CD4-positive, alpha-beta T cell (primary cell): Measurements from ENCODE around the gene ABLIM1. TPM values are rescaled to one million over a fixed set of nuclear protein-coding genes. Genes with fewer than 3 reads are reported as not detected.

Experiments
- ATAC-seq: fragments of 200-7000 bp; cut with Tn5 transposase; one replicate; pipeline ENCODE4 v1.10.0; 2022; ENCODE audit warnings: mild to moderate bottlenecking; ENCODE audit not compliant: poor library complexity
- CTCF ChIA-PET: fragments of 350-600 bp; sonication (Branson Sonifier 250); formaldehyde crosslinking; loops from one replicate; lab custom pipeline; 2021; ENCODE audit warnings: antibody characterized with exemption, inconsistent platforms; lab: Charles Lee
- POLR2A ChIA-PET: fragments of 350-600 bp; sonication (Branson Sonifier 250); formaldehyde crosslinking; loops from one replicate; lab custom pipeline; 2021; ENCODE audit warnings: antibody characterized with exemption, inconsistent platforms; lab: Charles Lee
- DNase-seq, 14 experiments: peaks; one replicate each; pipeline ENCODE4 v3.0.0-alpha.2; 2013 to 2020; ENCODE audit warnings: mixed read lengths in 2 of 14
- H3K27ac ChIP-seq, 2 donors: one replicate each; pipeline versions ENCODE4 v1.5.1 to v1.7.0; 2013; ENCODE audit warnings: low read length in 2 of 2, low read depth in 1 of 2, mild to moderate bottlenecking in 1 of 2
- H3K27me3 ChIP-seq, 2 experiments: 1 replicate in 1 of 2; 2 replicates in 1 of 2; pipeline versions ENCODE4 v1.6.1 to v1.7.0; 2013; ENCODE audit warnings: low read length in 2 of 2, control low read depth in 1 of 2, mild to moderate bottlenecking in 1 of 2, moderate library complexity in 1 of 2; ENCODE audit not compliant: insufficient read depth in 2 of 2, control insufficient read depth in 1 of 2
- H3K36me3 ChIP-seq: one replicate; pipeline ENCODE4 v1.6.1; 2013; ENCODE audit warnings: low read length, control low read depth; ENCODE audit not compliant: insufficient read depth
- H3K4me1 ChIP-seq: one replicate; pipeline ENCODE4 v1.6.1; 2013; ENCODE audit warnings: low read length, control low read depth; ENCODE audit not compliant: insufficient read depth
- H3K4me3 ChIP-seq: one replicate; pipeline ENCODE4 v1.5.1; 2013; ENCODE audit warnings: mild to moderate bottlenecking, low read length, moderate library complexity
- H3K9me3 ChIP-seq, 2 experiments: 1 replicate in 1 of 2; 2 replicates in 1 of 2; pipeline versions ENCODE4 v1.6.1 to v1.7.0; 2013; ENCODE audit warnings: low read length in 2 of 2, mild to moderate bottlenecking in 2 of 2, control low read depth in 1 of 2, moderate library complexity in 1 of 2; ENCODE audit not compliant: control insufficient read depth in 1 of 2, insufficient read depth in 1 of 2
- H3K27ac Mint-ChIP-seq: one replicate; pipeline ENCODE4 v1.8.0; 2020; ENCODE audit warnings: mixed read lengths
- H3K27me3 Mint-ChIP-seq: one replicate; pipeline ENCODE4 v1.8.0; 2021; ENCODE audit warnings: mixed read lengths
- H3K36me3 Mint-ChIP-seq: one replicate; pipeline ENCODE4 v1.8.0; 2021; ENCODE audit warnings: low read depth, mixed read lengths
- H3K4me1 Mint-ChIP-seq: one replicate; pipeline ENCODE4 v1.8.0; 2021; ENCODE audit warnings: low read depth, mixed read lengths
- H3K4me3 Mint-ChIP-seq: one replicate; pipeline ENCODE4 v1.8.0; 2020; ENCODE audit warnings: mild to moderate bottlenecking, mixed read lengths
- H3K9me3 Mint-ChIP-seq: one replicate; pipeline ENCODE4 v1.8.0; 2020; ENCODE audit warnings: mixed read lengths
- CTCF ChIP-seq: fragments of 200-600 bp; IDR thresholded peaks from one replicate; pipeline ENCODE4 v1.8.0; 2022; ENCODE audit warnings: antibody characterized with exemption, mild to moderate bottlenecking
- intact Hi-C, 2 experiments: fragments of 100-400 bp; cut with DNase I in 1 of 2; cut with micrococcal nuclease in 1 of 2; formaldehyde crosslinking; loops; one replicate each; pipeline versions ENCODE4 v1.15.1 to v1.9.0; 2023 to 2025; cut with DNase I, micrococcal nuclease
- total RNA-seq, 174 experiments: library from RNA in 2 of 174; stranded (reverse) in 2 of 174; gene quantifications; one replicate each; pipeline ENCODE4 v1.2.3 and lab custom pipeline; 2021 to 2026

The ABLIM1 gene
- total RNA-seq, 2 experiments from 2014 or later, result 217 to 224 TPM

GRCh38 chr10:114679552-114679951, 21.5 kb upstream of the ABLIM1 start:
- H3K9me3 ChIP-seq, result no peaks in the 10 kb centered on the region
- no peak for TF ChIP-seq CTCF
- no peak overlapping the region for H3K4me3 Mint-ChIP-seq
- no peaks in the 10 kb centered on the region for H3K27me3 Mint-ChIP-seq
- intact Hi-C loops, result no loop called here
- ATAC-seq, result no peak
- no peaks in the 10 kb centered on the region for H3K36me3 ChIP-seq
- H3K27ac ChIP-seq, result no peak overlapping the region
- no peaks in the 10 kb centered on the region for H3K36me3 Mint-ChIP-seq
- H3K4me1 Mint-ChIP-seq, result no peaks in the 10 kb centered on the region
- ChIA-PET POLR2A (no interaction called here), CTCF (no interaction called here)
- no peak for DNase-seq
- no peak overlapping the region for H3K27ac Mint-ChIP-seq
- no peaks in the 10 kb centered on the region for H3K27me3 ChIP-seq
- H3K4me1 ChIP-seq, result no peaks in the 10 kb centered on the region
- H3K9me3 Mint-ChIP-seq, result no peaks in the 10 kb centered on the region
- H3K4me3 ChIP-seq, result no peak overlapping the region

GRCh38 chr10:114678820-114679219, 20.7 kb upstream of the ABLIM1 start:
- intact Hi-C loops, result no loop called here
- ChIA-PET CTCF (no interaction called here), POLR2A (no interaction called here)
- Mint-ChIP-seq H3K9me3 (no peaks in the 10 kb centered on the region), H3K4me3 (no peak overlapping the region), H3K4me1 (no peaks in the 10 kb centered on the region), H3K27me3 (no peaks in the 10 kb centered on the region), H3K36me3 (no peaks in the 10 kb centered on the region), H3K27ac (no peak overlapping the region)
- Histone ChIP-seq H3K27me3 (no peaks in the 10 kb centered on the region), H3K4me1 (no peaks in the 10 kb centered on the region), H3K27ac (no peak overlapping the region), H3K9me3 (no peaks in the 10 kb centered on the region), H3K36me3 (no peaks in the 10 kb centered on the region), H3K4me3 (no peak overlapping the region)
- DNase-seq, result no peak
- no peak for TF ChIP-seq CTCF
- ATAC-seq, result no peak

- CTCF ChIA-PET, result no interaction called here
- H3K27me3 ChIP-seq, result no peaks in the 10 kb centered on the region
- no peak overlapping the region for H3K27ac ChIP-seq
- DNase-seq (no peak), ATAC-seq (no peak)
- no peaks in the 10 kb centered on the region for H3K9me3 ChIP-seq
- no peak for TF ChIP-seq CTCF
- Mint-ChIP-seq H3K27me3 (no peaks in the 10 kb centered on the region), H3K9me3 (no peaks in the 10 kb centered on the region), H3K27ac (no peak overlapping the region), H3K4me3 (no peak overlapping the region), H3K4me1 (no peaks in the 10 kb centered on the region), H3K36me3 (no peaks in the 10 kb centered on the region)
- H3K36me3 ChIP-seq, result no peaks in the 10 kb centered on the region
- intact Hi-C loops, result no loop called here
- POLR2A ChIA-PET, result no interaction called here
- H3K4me1 ChIP-seq, result no peaks in the 10 kb centered on the region
- no peak overlapping the region for H3K4me3 ChIP-seq
Measured at GRCh38 chr10:114678336-114678735, 20.3 kb upstream of the ABLIM1 start.
